B cell (primary cell): ENCODE measurements around the gene ANKRD62. TPM values are rescaled to one million over a fixed set of nuclear protein-coding genes. Genes with fewer than 3 reads are reported as not detected.

Experiments
- ATAC-seq: fragments of 200-7000 bp; cut with Tn5 transposase; one replicate; pipeline ENCODE4 v1.10.0; 2021; ENCODE audit warnings: low read depth, mild to moderate bottlenecking, moderate number of reproducible peaks, moderate library complexity
- CTCF ChIA-PET: fragments of 350-600 bp; sonication (Branson Sonifier 250); formaldehyde crosslinking; loops from one replicate; lab custom pipeline; 2021; ENCODE audit warnings: antibody characterized with exemption, inconsistent platforms; lab: Charles Lee
- POLR2A ChIA-PET: fragments of 350-600 bp; sonication (Branson Sonifier 250); formaldehyde crosslinking; loops from one replicate; lab custom pipeline; 2021; ENCODE audit warnings: antibody characterized with exemption; lab: Charles Lee
- DNase-seq: peaks from one replicate; pipeline ENCODE4 v3.0.0; 2013
- H2AFZ ChIP-seq: 2 replicates; pipeline ENCODE4 v1.6.1; 2012; ENCODE audit warnings: mild to moderate bottlenecking, low read depth, low read length; ENCODE audit not compliant: insufficient read depth, poor library complexity, severe bottlenecking
- H3K27ac ChIP-seq, 2 donors: 1 replicate in 1 of 2; 2 replicates in 1 of 2; pipeline ENCODE4 v1.5.1; 2012 to 2013; ENCODE audit warnings: low read length in 2 of 2, mild to moderate bottlenecking in 2 of 2, moderate library complexity in 1 of 2
- H3K27me3 ChIP-seq, 4 experiments: fragments of 200-600 bp in 1 of 4; sonication (generic) in 1 of 4; replicated peaks in 1 of 4; 1 replicate in 2 of 4; 2 replicates in 2 of 4; pipeline versions ENCODE4 v1.6.1 to v1.7.0; 2013 to 2016; ENCODE audit warnings: low read length in 3 of 4, mild to moderate bottlenecking in 2 of 4, mixed read lengths in 1 of 4, moderate library complexity in 1 of 4; ENCODE audit not compliant: insufficient read depth in 4 of 4, control insufficient read depth in 3 of 4; ENCODE audit errors: control extremely low read depth in 1 of 4
- H3K36me3 ChIP-seq, 2 experiments: replicated peaks in 1 of 2; 1 replicate in 1 of 2; 2 replicates in 1 of 2; pipeline versions ENCODE4 v1.6.1 to v1.7.1; 2013; ENCODE audit warnings: low read length in 1 of 2; ENCODE audit not compliant: insufficient read depth in 2 of 2, control insufficient read depth in 1 of 2; ENCODE audit errors: control extremely low read depth in 1 of 2, extremely low read depth in 1 of 2
- H3K4me1 ChIP-seq, 2 donors: fragments of 200-600 bp in 1 of 2; sonication (generic) in 1 of 2; 1 replicate in 1 of 2; 2 replicates in 1 of 2; pipeline versions ENCODE4 v1.5.1 to v1.6.1; 2013 to 2017; ENCODE audit warnings: low read length in 2 of 2; ENCODE audit not compliant: control insufficient read depth in 2 of 2, insufficient read depth in 2 of 2
- H3K4me2 ChIP-seq: replicated peaks from 2 replicates; pipeline ENCODE3; 2012; ENCODE audit warnings: mild to moderate bottlenecking, low read depth, low read length; ENCODE audit not compliant: poor library complexity, severe bottlenecking
- H3K4me3 ChIP-seq, 5 experiments: fragments of 200-600 bp in 1 of 5; sonication (generic) in 1 of 5; 1 replicate in 3 of 5; 2 replicates in 2 of 5; pipeline versions ENCODE4 v1.5.1 to v1.7.0; 2011 to 2016; ENCODE audit warnings: low read length in 4 of 5, mild to moderate bottlenecking in 4 of 5, low read depth in 2 of 5, control low read depth in 1 of 5, moderate library complexity in 1 of 5; ENCODE audit not compliant: insufficient read depth in 1 of 5; ENCODE audit errors: control extremely low read depth in 1 of 5, extremely low read depth in 1 of 5
- H3K79me2 ChIP-seq: fragments of 200-600 bp; sonication (generic); one replicate; pipeline ENCODE4 v1.6.0; 2016; ENCODE audit warnings: low read length; ENCODE audit not compliant: control insufficient read depth, insufficient read depth
- H3K9ac ChIP-seq: fragments of 200-600 bp; sonication (generic); 2 replicates; pipeline ENCODE4 v1.6.1; 2017; ENCODE audit warnings: mild to moderate bottlenecking, low read length, moderate library complexity
- H3K9me3 ChIP-seq, 3 donors: one replicate each; pipeline versions ENCODE4 v1.6.1 to v1.7.1; 2013; ENCODE audit warnings: low read length in 2 of 3; ENCODE audit not compliant: control insufficient read depth in 2 of 3, insufficient read depth in 1 of 3; ENCODE audit errors: control extremely low read depth in 1 of 3
- H4K20me1 ChIP-seq: 2 replicates; pipeline ENCODE4 v1.6.0; 2012; ENCODE audit warnings: mild to moderate bottlenecking, low read length; ENCODE audit not compliant: insufficient read depth, control insufficient read depth, poor library complexity, severe bottlenecking
- H3K27ac Mint-ChIP-seq: one replicate; pipeline ENCODE4 v1.8.0; 2021; ENCODE audit warnings: mixed read lengths
- H3K27me3 Mint-ChIP-seq: one replicate; pipeline ENCODE4 v1.8.0; 2021; ENCODE audit warnings: mixed read lengths
- H3K4me1 Mint-ChIP-seq: one replicate; pipeline ENCODE4 v1.8.0; 2021; ENCODE audit warnings: mixed read lengths
- H3K4me3 Mint-ChIP-seq: one replicate; pipeline ENCODE4 v1.8.0; 2021; ENCODE audit warnings: mixed read lengths
- H3K9me3 Mint-ChIP-seq: one replicate; pipeline ENCODE4 v1.8.0; 2022; ENCODE audit warnings: mixed read lengths; ENCODE audit not compliant: insufficient read depth
- CTCF ChIP-seq: fragments of 200-600 bp; IDR thresholded peaks from one replicate; pipeline ENCODE4 v1.8.0; 2022; ENCODE audit warnings: antibody characterized with exemption, mild to moderate bottlenecking
- EZH2 ChIP-seq: IDR thresholded peaks from 2 replicates; pipeline ENCODE4 v1.6.1; 2012; ENCODE audit warnings: borderline replicate concordance, low read depth, mild to moderate bottlenecking, moderate library complexity, low read length; ENCODE audit not compliant: insufficient read depth, poor library complexity, severe bottlenecking
- WGBS: methylation state at CpG from one replicate; pipeline ENCODE4 v1.1.5; 2013; ENCODE audit warnings: missing lambda C conversion rate; ENCODE audit not compliant: insufficient coverage; 5-methylcytosine and 5-hydroxymethylcytosine counted together
- intact Hi-C: fragments of 100-400 bp; cut with micrococcal nuclease; formaldehyde crosslinking; loops from one replicate; pipeline ENCODE4 v1.10.0; 2022
- polyA plus RNA-seq: library from polyadenylated mRNA; depleted of rRNA; stranded (reverse); fragments of >200 nt; gene quantifications from 2 replicates; pipeline ENCODE4 v1.2.3, GENCODE V29; 2012
- total RNA-seq, 2 donors: library from RNA; stranded (reverse); fragments of 120-200 nt in 1 of 2; gene quantifications; 1 replicate in 1 of 2; 2 replicates in 1 of 2; pipeline versions ENCODE4 v1.2.3 to v1.2.4, GENCODE V29; 2013 to 2022

The ANKRD62 gene
- total and polyA plus RNA-seq, 2 donors (not counting 1 experiment from before 2014, with no cell fraction given) = not detected

DNA sequence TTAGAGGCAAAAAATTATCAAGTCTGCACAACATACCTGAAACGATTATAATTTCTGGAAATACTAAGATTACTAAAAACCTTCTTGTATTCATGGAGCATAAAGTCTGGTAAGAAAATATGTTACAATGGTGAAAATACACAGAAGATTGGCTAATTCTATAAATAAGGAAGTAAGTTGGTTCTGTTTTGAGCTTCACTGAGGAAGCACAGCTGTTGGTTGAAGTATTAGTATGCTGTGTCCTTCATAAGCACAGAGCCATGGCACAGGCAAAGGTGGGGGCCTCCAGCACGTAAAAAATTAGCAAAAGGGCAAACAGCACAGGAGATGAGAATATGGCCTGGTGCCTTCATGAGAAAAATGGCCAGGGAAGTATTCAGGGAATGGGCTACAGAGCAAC, 40.4 kb upstream of the ANKRD62 start:
- no peak overlapping the region for H3K27ac ChIP-seq
- H2AFZ ChIP-seq = no peak overlapping the region
- intact Hi-C loops = loop anchor here (2.0 kb wide), 1 partner anchor 14 kb away; no protein-coding TSS in a partner anchor
- H3K27me3 ChIP-seq = no peaks in the 10 kb centered on the region
- Mint-ChIP-seq H3K27me3 (no peaks in the 10 kb centered on the region), H3K4me1 (peaks cover 50% of the 10 kb centered on the region), H3K27ac (peak overlapping the region; percentile 37), H3K9me3 (no peaks in the 10 kb centered on the region), H3K4me3 (no peak overlapping the region)
- ChIA-PET CTCF (interaction anchor here (0.8 to 1.1 kb wide), 4 partner anchors 14 to 398 kb away, joined by 3 to 4 read pairs (median 3); no protein-coding TSS in a partner anchor), POLR2A (no interaction called here)
- H4K20me1 ChIP-seq = no peaks in the 10 kb centered on the region
- H3K9ac ChIP-seq = peak overlapping the region; percentile 4
- DNase-seq (peak; percentile 46), ATAC-seq (peak; percentile 50)
- TF ChIP-seq CTCF (no peak), EZH2 (no peak)
- H3K36me3 ChIP-seq = no peaks in the 10 kb centered on the region
- no peak overlapping the region for H3K4me3 ChIP-seq
- H3K4me1 ChIP-seq = peaks cover 36 to 44% of the 10 kb centered on the region in 2 donors
- H3K4me2 ChIP-seq = peak overlapping the region; percentile 40
- no CpG with 5 or more reads among the region's 2 CpGs for WGBS
- H3K79me2 ChIP-seq = no peaks in the 10 kb centered on the region
- peaks cover 0 to 2% (median 0%) of the 10 kb centered on the region in 3 donors for H3K9me3 ChIP-seq

- WGBS = 73% methylated on average over 13 of the region's 14 CpGs
- H3K4me3 ChIP-seq = no peak overlapping the region
- H3K4me2 ChIP-seq = no peak overlapping the region
- CTCF ChIA-PET = interaction anchor here (0.7 kb wide), 1 partner anchor 18 kb away, joined by 3 read pairs; no protein-coding TSS in a partner anchor
- no peaks in the 10 kb centered on the region for H3K27me3 ChIP-seq
- peak overlapping the region; percentile 2 for H2AFZ ChIP-seq
- Mint-ChIP-seq H3K27me3 (no peaks in the 10 kb centered on the region), H3K4me3 (no peak overlapping the region), H3K27ac (peak overlapping the region; percentile 27), H3K4me1 (peaks cover 21% of the 10 kb centered on the region), H3K9me3 (no peaks in the 10 kb centered on the region)
- no peaks in the 10 kb centered on the region for H4K20me1 ChIP-seq
- H3K79me2 ChIP-seq = no peaks in the 10 kb centered on the region
- no peaks in the 10 kb centered on the region for H3K9me3 ChIP-seq
- POLR2A ChIA-PET = no interaction called here
- intact Hi-C loops = no loop called here
- H3K9ac ChIP-seq = no peak overlapping the region
- DNase-seq = no peak
- no peaks in the 10 kb centered on the region for H3K36me3 ChIP-seq
- no peak overlapping the region for H3K27ac ChIP-seq
- no peak for ATAC-seq
- H3K4me1 ChIP-seq = peaks cover 9 to 15% of the 10 kb centered on the region in 2 donors
- TF ChIP-seq CTCF = no peak
- TF ChIP-seq EZH2 = no peak
Observed at GRCh38 chr18:12056034-12056883, 37.4 kb upstream of the ANKRD62 start.
